ENCODE results near the gene XRCC3.

- TF ChIP-seq ZSCAN18 (CRISPR knock-in tag; IDR thresholded peaks at IDR 0.05) (no peak), SP1 (CRISPR knock-in tag; conservative IDR thresholded peaks at IDR 0.05) (no peak), USF1 (CRISPR knock-in tag; IDR thresholded peaks at IDR 0.05) (no peak), CTCF (IDR thresholded peaks at IDR 0.05) (no peak), CREM (CRISPR knock-in tag; IDR thresholded peaks at IDR 0.05) (no peak), GABPB1 (CRISPR knock-in tag; IDR thresholded peaks at IDR 0.05) (no peak), ETV6 (CRISPR knock-in tag; IDR thresholded peaks at IDR 0.05) (no peak), SMAD3 (CRISPR knock-in tag; IDR thresholded peaks at IDR 0.05; ENCODE audit: borderline replicate concordance) (no peak)
Measured at GRCh38 chr14:103690332-103690731, 24.9 kb downstream of the XRCC3 start.

Measured in WTC11 (cell line).